NCI-H146 (cell line): ENCODE measurements around the gene IFNLR1.
A peak's percentile ranks its signal among the peaks of the same experiment; 100 is the strongest.

Source experiments
- DNase-seq: peaks from one replicate; lab custom pipeline; 2025; lab: John Stamatoyannopoulos, UW

IFNLR1 gene

DNA sequence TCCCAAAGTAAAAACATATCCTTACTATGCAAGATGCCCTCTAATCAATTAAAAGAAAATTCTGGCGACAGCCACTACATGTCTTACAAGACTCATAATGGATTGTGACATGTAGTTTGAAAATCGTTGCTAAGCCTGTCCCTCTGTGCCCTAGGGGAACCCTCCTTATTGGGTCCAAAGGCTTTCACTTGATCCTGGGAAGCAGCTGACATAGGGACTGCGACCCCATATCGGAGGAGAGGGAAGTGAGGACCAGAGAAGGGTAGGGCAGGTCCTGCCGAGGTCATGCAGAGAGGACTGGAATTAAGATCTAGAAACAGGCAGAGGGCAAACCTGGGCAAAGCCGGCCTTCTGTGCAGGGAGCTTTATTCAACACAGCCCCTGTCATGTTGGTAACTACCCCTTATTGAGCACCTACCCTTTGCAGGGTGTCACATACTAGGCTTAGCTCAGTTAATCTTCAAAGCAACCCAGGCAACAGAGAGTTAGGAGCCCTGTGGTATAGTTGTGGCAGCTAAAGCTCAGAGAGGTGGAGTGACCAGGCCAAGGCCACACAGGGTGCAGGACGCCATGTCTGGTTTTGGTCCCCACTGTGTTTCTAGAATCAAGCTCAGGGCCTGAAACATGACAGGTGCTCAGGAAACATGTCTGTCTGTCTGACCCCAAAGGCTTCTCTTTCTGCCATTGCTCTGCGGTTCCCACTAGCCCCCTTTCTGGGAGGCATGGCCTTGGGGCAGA is 18.4 kb upstream of the IFNLR1 start:
- no peak for DNase-seq

DNA sequence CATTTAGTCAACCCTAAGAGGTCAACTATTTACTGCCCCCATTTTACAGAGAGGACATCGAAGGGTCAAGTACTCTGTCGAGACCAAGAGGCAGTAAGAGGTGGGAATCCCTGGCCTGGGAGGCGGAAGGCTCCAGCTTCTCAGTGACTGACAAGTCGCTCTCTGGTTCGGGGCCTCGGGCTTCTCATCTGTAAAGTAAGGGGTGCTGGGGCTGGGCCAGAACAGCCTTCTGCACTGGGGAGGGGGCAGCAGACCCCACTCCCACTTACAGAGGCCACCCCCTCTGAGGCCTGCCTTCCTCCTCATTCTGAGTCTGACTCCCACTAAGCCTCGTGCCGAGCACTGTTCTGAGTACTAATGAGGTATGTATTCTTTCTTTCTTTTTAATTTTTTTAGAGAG is 17.0 kb upstream of the IFNLR1 start:
- no peak for DNase-seq

DNA sequence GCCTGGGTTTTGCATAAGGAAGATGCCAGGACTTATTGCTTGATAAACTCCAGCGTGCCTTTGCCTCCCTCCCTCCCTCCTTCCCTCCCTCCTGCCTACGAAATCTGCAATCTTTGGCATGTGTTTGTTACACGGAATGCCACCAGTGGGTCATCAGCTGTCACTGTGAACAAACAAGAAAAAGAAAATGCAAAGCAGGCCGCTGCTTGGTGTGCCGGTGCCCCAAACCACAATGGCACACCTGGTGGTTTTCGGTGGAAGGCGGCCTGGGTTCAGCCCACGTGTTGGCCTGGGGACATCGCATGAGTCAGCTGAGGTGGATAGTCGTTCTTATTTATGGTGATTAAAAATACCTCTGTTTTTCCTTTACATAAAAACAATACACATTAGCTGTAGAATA is 16.3 kb upstream of the IFNLR1 start:
- no peak for DNase-seq

DNA sequence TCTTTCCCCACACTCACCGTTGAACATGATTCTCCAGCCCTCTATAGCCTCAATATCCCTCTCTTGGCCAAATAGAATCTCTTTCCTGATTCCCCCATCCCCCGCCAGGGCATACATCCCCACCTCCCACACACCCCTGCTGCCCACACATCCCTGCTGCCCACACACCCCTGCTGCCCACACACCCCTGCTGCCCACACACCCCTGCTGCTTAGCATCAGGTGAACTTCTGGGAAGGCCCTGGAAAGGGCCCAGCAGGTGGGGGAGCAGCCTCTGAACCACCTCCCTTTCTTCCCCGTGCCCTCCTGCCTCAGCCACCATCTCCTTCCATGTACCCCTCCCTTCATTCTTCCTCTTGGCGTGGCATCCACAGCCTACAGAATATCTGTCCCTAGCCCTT is 15.9 kb upstream of the IFNLR1 start:
- DNase-seq: no peak

DNA sequence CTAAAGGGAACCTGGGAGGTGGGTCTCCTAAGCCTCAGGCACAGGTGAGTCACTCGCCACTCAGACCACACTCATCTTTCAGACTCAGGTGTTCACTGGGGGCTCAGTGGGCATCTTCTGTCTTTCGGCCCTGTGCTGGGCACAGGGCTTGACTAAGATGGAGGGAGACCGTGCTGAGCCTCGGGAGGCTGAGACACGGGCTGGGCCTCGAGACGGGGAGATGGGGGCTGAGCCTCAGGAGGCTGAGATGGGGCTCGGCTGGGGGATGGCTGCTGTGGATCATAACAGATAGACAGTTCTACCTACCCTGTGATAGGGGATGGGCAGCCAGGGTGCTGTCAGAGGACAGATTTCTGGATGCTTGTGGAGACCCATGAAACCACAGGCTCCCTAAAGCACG is 15.5 kb upstream of the IFNLR1 start:
- DNase-seq: no peak

DNA sequence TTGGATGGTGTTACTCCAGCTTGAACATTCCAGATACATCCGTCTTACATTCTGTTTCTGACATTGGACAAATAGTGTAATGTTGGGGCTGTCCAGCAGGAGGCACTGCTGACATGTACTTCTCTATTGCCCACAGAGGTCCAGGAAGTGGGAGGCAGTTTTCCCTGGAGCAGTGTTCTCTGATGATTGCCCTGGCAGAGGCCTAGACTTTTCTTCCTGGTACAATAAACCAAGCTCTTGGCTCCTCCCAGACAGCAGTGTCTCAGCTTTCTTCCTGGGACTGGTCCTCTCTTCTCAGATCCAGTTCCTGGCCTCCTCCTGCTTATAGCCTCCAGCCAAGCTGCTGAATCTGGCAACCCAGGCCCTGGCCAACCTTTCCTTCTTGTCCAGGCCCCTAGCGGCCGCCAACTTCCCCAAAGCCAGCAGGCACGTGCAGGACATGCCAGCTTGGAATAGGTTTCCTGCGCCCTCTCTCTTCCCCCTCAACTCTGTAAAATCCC is 14.9 kb upstream of the IFNLR1 start:
- peak; percentile 59 for DNase-seq

DNA sequence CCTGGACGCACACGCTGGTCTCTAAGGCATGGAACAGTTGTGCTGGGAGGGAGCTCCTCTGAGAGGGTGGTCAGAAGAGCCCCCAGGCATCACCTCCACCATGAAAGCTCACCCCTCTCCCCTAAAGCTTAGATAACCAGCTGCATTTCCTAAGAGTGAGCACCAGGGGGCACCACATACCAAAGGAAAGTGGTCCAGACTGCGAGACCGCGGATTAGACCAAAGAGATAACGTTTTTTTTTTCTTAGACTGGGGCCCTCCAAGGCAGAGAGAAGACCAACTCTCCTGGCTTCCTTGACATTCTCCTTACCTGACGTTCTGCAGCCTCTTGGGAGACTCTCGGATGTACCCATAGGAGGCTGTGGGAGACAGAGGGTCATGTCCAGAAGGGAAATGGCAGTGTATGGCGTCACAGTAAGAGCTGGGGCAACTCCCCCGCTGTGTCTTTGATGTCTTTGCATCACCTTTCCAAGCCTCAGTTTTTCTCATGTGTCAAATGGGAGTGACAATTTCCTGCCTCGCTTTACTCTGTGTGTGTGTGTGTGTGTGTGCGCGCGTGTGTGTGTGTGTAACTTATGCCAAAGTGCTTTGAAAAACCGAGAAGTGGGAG is 12.3 kb upstream of the IFNLR1 start:
- peak; percentile 55 for DNase-seq

DNA sequence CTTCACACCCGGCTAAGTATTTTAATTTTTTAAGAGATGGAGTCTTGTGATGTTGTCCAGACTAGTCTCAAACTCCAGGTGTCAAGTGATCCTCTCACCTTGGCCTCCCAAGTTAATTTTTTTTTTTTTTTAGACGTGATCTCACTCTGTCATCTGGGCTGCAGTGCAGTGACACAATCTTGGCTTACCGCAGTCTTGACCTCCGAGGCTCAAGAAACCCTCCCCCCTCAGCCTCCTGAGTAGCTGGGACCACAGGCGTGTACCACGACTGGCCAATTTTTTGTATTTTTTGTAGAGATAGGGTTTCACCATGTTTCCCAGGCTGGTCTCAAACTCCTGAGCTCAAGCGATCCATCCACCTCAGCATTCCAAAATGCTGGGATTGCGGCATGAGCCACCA is 11.7 kb upstream of the IFNLR1 start:
- DNase-seq: no peak

DNA sequence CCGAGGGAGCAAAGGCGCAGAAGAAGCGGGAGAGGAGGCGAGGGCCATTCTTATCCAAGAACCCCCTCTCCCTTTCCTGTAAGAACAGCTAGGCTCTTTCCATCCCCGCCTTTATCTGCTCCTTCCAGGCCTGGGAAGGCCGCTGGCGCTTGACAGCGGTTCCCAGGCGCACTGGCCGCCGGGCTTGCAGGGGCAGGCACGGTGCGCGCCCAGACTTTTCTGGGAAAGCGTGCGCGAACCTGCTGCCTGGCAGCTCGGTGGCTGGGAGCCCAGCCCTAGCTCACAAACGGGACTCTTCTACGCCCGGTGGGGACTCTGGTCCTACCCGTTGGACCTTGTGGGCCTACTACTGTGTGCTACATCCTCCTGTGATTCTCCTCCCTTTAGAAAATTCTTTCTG is 8.8 kb upstream of the IFNLR1 start:
- DNase-seq: no peak

DNA sequence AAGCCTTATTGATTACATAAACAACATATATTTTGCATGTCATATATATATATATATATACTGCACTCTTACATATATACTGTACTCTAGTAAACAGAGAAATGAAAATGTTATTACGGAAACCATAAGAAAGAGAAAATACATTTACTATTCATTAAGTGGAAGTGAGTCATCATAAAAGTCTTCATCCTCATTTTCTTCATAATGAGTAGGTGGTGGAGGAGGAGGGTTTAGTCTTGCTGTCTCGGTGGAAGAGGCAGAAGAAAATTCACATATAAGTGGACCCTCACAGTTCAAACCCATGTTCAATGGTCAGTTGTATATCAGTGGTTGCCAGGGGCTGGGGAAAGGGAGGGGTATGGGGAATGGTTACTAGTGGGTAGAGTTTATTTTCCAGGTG is 8.0 kb upstream of the IFNLR1 start:
- no peak for DNase-seq

DNA sequence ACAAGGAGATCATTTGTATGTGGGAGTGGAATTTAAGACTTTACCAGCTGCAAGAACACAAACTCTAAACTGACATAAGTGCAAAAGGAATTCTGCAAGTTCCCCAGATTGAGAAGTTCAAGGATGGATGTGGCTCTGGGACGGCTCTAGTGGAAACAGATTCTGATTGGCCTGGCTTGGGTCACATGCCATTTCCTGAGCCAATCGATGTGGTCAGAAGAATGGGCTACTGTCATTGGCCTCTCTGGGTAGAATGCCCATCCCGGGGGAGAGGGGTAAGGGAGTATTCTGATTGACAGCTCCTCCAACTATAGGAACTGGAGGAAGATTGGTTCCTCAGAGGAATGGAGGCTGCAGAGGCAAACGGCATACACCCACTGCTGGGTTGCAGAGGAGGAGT is 6.0 kb upstream of the IFNLR1 start:
- no peak for DNase-seq

DNA sequence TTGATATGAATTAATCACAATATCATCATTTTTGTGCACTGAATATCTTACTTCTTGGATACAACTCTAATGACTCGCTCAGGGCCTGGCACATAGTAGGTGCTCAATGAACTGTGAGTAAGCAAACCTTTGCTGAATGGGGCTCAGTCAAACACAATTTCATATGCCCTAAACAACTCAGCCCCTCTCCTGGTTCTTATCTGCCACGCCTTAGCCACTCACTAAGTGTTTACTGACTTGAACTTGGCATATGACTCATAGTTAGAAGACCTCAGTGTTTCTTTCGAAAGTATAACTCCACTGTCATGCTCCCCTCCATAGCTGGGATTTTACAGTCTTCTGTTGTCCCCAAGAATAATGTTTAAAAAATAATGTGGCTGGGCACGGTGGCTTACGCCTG is 4.8 kb upstream of the IFNLR1 start:
- DNase-seq: no peak

DNA sequence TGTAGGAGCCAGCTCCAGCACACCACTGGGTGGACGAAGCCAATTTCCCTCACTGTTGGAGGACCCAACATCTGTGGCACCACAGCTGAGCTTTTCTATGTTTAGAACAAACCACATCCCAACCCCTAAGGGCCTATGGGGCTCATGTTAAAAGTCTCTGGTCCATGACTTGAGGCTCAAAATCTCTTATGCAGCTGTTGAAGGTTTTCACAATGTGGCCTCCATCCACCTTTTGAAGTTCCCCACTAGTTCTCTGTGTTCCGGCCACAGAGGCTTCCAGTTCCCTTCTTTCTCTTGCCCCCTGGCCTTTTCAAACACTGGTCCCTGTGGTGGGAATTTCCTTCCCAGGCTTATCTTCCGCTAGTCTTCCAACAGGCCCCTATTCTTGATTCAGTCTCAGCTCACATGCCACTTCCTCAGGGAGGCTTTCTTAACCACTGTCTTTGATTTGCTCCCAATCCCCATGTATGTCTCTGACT is 3.9 kb upstream of the IFNLR1 start:
- DNase-seq: no peak

DNA sequence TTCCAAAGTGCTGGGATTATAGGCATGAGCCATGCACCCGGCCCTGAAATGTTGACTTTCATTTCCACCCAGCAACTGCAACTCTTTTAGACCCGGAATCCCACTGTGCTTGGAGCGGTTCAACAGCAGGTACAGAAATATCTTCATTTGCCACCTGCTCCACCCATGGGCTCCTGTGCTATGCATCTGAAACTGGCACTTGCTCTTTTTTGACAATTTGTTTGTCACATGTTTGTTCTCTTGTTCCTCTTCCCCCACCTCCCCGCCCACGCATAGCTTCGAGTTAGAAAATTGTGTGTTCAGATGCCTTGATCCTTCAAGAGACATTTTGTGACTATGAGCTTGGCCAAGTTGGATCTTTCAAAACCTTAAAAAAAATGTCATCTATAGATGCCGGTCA is 2.4 kb upstream of the IFNLR1 start:
- no peak for DNase-seq

DNA sequence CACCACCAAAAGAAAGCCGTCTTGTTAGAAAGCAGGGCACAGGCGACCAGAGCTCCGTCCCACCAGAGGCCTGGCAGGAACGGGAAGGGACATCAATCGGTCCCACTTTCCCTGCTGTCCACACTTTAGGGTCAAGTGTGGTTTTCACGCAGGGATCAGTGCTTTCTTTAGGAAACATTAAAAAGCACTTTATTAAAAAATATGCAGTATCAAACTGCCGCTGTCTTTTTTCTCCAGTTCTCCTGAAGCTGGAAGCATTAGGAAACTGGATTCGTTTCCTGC is 437 bp downstream of the IFNLR1 start:
- no peak for DNase-seq

DNA sequence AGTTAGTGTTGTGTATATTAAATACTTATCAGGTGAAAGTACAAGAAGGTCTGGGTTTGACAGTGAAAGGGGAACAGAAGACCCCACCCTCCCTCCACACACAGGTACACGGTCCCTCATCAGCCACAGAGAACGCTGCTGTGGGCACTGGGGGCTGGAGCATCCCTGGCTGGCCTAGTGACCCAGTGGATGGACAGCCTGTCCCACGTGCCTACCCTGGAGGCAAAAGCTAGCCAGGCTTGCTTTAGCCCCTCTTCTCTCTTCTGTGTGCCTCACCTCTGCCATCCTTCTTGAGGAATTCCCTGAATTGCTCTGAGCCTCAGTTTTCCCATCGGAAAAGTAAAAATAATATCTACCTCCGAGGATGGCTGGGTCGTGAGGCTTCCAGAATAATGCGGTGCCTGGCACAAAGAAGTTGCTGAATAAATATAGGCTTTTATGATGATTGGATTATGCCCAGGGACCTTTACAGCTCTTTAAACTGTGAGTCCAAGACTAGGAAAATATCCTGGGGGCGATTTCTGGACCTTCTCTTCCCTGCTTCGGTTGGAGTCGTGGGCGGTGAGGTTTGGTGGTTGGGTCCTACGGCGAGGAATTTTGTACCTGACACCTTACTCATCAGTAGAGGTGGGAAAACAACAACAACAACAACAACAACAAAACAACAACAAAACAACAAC is 918 bp downstream of the IFNLR1 start:
- DNase-seq: no peak

DNA sequence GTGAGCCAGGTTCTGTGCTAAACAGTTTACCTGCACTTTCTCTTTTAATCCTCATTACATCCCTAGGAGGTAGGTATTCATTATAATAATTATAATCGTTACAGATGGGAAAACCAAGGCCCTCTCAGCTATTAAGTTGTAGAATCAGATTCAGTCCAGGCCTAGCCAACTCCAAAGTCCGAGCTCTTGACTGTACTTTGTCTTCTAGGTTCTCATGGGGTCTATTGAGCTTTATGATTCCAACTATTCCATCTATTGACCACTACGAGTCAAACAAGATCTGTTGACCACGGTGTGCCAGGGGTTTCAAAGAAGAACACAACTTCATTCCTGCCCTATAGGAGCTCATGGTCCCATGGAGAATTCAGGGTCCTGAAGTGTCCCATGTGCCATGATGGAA is 2.0 kb downstream of the IFNLR1 start:
- DNase-seq: no peak

DNA sequence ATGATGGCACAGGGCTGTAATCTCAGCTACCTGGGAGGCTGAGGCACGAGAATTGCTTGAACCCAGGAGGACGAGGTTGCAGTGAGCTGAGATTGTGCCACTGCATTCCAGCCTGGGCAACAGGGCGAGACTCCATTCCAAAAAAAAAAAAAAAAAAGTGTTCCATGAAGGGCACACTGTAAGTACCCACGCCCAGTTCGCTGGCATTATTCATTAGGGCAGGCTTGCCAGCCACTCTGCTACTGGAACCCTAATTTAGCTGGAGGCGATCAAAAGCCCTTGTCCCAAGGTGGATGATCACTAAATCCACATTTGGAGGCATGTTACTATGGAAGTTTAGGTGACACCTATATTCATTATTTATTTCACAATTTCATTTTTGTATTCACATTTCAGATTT is 5.0 kb downstream of the IFNLR1 start:
- no peak for DNase-seq

DNA sequence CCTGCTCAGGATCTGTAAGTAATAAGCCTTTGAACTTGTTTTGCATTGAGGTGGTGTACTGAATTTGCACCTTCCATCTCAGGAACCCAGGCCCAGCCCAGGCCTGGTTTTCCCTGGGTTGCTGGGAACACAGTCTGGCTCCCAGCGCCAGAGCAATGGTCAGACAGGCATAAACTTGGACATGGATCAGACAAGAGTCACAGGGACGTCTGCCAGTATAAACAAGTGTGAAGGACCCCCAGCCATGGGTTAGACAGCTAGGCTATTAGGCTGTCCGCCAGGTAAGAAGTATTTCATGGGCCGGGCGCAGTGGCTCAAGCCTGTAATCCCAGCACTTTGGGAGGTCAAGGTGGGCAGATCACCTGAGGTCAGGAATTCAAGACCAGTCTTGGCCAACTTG is 5.5 kb downstream of the IFNLR1 start:
- DNase-seq: no peak

DNA sequence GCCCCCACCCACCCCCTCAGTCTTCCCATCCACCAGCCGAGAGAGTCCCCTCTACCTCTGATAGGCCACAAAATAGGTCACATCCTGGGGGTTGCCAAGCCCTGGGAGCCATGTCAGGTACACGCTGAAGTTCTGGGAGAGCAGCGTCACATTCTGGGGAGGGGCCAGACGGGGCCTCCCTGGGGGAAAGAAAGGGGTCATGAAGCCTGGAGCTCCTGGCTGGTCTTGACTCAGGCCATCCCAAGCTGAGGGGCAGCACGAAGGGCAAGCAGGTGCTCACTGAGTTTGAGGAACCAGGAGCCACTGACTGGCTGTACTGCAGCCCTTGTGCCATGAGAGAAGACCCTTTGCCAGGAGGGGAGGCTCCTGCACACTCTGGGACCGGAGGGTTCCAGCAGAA is 6.4 kb downstream of the IFNLR1 start:
- no peak for DNase-seq

DNA sequence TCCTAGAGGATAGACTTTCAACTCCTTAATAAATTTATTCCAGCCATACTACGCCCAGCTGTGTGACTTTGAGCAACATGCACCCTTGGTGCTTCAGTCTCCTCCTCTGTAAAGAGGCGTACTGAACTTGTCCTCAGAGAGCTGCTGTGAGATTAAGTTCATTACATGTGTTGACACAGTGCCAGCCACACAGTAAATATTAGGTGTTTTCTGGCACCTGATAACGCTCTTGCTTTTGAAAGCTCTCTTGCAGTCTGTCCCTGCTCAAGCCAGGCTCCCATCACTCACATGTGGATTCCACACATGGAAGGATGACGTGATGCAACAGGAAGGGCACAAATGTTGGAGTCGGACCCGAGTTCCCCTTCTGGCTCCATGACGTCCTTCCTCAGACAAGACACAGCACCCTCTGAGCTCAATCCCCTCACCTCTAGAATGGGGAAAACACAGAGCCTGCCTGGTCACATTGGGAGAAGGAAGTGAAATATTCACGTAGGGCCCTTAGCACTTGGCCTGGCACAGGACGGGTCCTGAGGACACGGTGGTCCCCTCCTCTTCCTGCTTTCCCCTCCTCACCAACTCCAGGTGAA is 7.7 kb downstream of the IFNLR1 start:
- DNase-seq: no peak

DNA sequence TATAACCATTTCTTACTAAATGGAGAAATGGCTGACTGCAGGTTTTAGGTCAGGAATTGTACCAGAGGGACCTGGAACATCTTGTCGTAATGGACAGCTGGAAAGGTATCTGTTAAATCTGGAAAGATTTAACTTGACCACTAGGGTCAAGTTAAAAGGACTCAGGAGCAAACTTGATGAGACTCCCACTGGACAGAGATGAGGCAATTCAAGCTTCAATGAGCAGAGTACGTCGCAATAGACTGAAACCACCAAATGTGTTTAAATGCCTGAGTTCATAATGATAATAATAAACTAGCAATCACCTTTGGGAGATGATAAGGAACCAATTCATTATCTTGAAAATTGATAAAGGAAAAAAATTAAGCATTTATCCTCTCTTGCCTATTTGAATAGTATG is 8.7 kb downstream of the IFNLR1 start:
- no peak for DNase-seq

DNA sequence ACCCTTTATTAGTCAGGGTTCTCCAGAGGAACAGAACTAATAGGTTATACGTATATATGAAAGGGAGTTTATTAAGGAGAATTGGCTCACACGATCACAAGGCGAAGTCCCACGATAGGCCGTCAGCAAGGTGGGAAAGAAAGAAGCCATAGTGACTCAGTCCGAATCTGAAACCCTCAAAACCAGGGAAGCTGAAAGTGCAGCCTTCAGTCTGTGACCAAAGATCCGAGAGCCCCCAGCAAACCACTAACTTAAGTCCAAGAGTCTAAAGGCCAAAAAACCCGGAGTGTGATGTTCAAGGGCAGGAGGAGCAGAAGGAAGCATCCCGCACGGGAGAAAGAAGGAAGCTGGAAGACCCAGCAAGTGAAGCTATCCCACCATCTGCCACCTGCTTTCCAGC is 9.9 kb downstream of the IFNLR1 start:
- DNase-seq: no peak
